Stomach (tissue), 4 donors: ENCODE results near the gene PALD1.

Source experiments
- POLR2A ChIP-seq, 4 donors: fragments of 450-650 bp; IDR thresholded peaks; one replicate each; pipeline ENCODE4 v1.6.1; 2016; ENCODE audit warnings: antibody characterized with exemption in 4 of 4, control low read depth in 2 of 4, mild to moderate bottlenecking in 1 of 4, moderate library complexity in 1 of 4
- POLR2AphosphoS5 ChIP-seq, 3 donors: sonication (generic); formaldehyde crosslinking; IDR thresholded peaks; one replicate each; pipeline ENCODE4 v1.6.1; 2016; ENCODE audit warnings: antibody characterized with exemption in 3 of 3
- TF ChIP-seq, protein P1 (sequence below), 7 experiments: fragments of 450-650 bp in 4 of 7; fragments of 200-600 bp in 3 of 7; sonication (generic) in 3 of 7; IDR thresholded peaks; one replicate each; pipeline ENCODE4 v1.5.1; 2016 to 2019; ENCODE audit warnings: antibody characterized with exemption in 7 of 7, control low read depth in 2 of 7, mild to moderate bottlenecking in 1 of 7

GRCh38 chr10:70559861-70560260 lies 81.3 kb downstream of the PALD1 start:
- no peak for TF ChIP-seq POLR2AphosphoS5 (IDR thresholded peaks at IDR 0.05)
- TF ChIP-seq, protein P1, sequence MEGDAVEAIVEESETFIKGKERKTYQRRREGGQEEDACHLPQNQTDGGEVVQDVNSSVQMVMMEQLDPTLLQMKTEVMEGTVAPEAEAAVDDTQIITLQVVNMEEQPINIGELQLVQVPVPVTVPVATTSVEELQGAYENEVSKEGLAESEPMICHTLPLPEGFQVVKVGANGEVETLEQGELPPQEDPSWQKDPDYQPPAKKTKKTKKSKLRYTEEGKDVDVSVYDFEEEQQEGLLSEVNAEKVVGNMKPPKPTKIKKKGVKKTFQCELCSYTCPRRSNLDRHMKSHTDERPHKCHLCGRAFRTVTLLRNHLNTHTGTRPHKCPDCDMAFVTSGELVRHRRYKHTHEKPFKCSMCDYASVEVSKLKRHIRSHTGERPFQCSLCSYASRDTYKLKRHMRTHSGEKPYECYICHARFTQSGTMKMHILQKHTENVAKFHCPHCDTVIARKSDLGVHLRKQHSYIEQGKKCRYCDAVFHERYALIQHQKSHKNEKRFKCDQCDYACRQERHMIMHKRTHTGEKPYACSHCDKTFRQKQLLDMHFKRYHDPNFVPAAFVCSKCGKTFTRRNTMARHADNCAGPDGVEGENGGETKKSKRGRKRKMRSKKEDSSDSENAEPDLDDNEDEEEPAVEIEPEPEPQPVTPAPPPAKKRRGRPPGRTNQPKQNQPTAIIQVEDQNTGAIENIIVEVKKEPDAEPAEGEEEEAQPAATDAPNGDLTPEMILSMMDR (IDR thresholded peaks at IDR 0.05), result no peak
- TF ChIP-seq POLR2A (IDR thresholded peaks at IDR 0.05), result no peak
